Measurements from ENCODE around the gene PPT2.
"Not testable (repeated sequence)": the region's sequence is repeated elsewhere in the genome, so short reads cannot be mapped to it uniquely, and the experiment has no call there.

The PPT2 gene

GRCh38 chr6:32127717-32128592 lies 26.0 kb upstream of the PPT2 start, which contains the start of gene ATF6B:
Gene ATF6B (minus strand): TSS chr6:32128246. CDS start chr6:32128207, 39 bp downstream.
- peak; percentile 100 for DNase-seq

DNA sequence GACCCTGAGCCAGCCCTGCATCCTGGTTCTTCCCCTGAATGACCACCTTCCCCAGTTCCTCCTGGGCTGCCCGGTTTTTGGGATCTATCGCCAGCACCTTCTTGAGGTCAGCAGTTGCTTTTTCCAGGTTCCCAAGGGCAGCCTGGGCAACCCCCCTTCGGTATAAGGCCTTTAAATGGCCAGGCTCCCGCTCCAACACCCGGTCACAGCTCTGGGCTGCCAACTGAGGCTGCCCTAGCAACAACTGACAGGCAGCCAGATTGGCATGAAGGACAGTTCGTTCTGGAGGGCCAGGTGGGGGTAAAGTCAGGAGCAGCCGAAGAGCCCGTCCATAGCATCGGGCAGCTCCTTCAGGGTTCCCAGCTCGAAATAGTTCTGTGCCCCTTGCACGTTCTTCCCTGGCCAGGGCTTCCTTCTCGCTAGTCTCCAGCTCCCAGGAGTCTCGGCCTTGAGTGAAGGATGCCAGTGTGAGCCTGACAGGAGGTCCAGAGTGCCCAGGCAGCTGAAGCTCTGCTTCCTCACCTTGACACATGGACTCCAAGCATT lies 25.1 kb upstream of the PPT2 start:
- DNase-seq, result no peak

DNA sequence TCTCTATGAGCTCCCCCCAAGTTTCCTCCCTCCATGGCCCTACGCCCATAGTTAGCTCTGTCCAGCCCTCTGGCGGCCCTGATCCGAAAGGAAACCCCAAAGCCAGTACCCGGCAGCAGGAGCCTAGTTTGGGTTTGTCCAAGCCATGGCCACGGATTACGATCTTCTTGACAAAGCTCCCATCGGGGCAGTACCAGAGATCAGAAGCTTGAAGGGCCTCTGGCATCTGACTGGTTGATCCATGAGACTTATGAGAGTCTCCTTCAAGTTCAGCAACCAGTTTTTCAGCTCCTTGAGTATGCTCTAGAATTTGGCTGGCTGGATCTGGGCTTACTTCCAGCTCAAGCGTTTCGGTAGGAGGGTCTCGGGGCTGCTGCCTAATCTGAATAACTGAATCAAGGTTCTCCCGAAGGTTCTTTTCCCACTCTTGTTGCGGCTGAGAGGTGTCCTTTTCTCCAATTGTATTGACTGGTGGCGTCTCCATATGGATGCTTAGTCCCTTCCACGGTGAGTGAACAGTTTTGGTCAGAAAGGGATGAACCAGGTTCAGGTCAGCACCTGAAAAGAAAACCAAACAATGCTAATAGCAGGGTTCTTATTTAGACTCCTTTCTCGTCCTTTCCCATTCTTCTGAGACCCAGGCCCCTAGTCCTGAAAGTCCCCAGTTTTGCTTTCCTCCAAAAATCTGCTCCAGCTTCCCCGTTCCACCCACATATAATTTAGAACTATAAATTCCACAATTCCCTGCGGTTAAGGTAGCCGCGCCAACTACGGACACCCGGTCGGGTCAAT lies 24.4 kb upstream of the PPT2 start:
- no peak for DNase-seq

DNA sequence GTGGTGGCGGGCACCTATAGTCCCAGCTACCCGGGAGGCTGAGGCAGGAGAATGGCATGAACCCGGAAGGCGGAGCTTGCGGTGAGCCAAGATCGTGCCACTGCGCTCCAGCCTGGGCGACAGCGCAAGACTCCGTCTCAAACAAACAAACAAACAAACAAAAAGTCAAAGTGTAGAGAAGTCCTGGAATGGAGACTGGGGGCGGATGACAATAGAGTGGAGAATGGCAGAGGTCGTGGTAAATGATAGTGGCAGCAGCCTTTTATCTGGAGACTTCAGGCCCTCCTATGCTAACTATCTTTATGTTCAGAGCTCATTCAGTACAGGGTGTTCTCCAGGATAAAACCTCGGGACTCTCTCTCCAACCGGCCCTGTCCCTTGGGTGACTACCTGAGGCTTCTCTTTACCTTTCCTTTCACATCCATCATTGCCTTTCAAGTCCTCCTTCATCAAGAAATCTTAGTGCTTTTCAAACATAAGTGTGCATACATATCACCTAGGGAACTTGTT lies 22.4 kb upstream of the PPT2 start:
- DNase-seq, result no peak

DNA sequence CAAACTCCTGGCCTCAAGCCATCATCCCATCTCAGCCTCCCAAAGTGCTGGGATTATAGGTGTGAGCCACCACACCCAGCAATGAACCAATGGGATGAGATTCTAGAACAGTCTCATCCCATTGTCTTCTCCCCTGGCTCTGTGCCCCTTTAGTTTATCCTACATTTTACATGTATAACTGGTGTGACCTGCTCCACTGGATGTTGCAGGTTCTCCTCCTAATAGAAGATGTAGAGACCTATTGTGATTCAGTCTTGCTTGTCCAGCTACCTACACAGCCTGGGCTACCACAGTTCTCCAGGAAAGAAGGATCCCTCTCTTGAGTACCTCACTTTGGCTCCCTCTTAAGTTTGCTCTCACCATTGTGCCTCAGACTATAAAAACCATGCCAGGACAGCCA lies 21.8 kb upstream of the PPT2 start:
- DNase-seq, result no peak

GRCh38 chr6:32133786-32134185 lies 20.2 kb upstream of the PPT2 start:
- DNase-seq, result no peak

DNA sequence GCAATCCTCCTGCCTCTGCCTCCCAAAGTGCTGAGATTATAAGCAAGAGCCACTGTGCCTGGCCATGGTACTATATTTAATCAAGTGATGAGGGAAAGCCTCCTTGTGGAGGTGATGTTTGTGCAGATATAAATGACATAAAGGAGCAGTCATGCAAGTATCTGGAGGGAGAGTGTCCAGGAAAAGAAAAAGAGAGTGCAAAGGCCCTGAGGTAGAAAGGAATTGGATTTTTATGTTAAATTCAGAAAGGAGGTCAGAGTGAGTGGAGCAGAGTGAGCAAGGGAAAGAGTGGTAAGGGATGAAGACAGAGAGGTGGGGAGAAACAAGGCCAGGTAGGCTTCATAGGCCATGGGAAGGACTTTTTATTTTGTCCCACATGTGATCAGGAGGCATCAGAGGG lies 16.5 kb upstream of the PPT2 start:
- no peak for DNase-seq

DNA sequence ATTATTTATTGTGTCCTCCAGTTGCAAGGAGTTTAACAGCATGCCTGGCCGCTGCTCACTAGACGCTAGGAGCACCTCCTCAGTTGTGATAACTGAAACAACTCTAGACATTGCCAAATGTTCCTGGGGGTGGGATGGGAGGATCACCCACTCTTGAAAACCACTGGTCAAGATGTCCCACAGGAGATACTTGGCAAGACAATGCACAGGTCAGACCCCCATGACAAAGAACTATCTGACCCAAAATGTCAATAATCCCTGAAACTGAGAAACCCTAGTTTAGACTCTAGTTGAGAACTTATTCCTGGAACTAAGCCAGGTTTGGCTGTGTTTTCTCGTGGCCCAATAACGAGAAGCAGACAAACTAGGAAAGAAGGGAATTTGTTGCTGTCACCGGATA lies 14.4 kb upstream of the PPT2 start:
- DNase-seq, result no peak

- no peak for DNase-seq
Measured at GRCh38 chr6:32140420-32141046, 13.4 kb upstream of the PPT2 start.

DNA sequence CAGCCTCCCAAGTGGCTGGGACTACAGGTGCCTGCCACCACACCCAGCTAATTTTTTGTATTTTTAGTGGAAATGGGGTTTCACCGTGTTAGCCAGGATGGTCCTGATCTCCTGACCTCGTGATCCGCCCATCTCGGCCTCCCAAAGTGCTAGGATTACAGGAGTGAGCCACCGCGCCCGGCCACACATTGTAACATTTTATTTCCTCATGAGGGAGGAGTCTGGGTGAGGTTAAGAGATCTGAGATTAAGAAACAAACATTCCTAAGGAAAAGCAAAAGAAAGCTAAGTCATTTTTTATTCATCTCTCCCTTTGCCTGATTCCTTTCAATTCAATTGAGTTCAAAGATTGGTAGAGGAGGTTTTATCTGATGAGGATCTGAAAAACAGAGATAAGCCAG lies 9.7 kb upstream of the PPT2 start:
- DNase-seq, result not testable (repeated sequence)

DNA sequence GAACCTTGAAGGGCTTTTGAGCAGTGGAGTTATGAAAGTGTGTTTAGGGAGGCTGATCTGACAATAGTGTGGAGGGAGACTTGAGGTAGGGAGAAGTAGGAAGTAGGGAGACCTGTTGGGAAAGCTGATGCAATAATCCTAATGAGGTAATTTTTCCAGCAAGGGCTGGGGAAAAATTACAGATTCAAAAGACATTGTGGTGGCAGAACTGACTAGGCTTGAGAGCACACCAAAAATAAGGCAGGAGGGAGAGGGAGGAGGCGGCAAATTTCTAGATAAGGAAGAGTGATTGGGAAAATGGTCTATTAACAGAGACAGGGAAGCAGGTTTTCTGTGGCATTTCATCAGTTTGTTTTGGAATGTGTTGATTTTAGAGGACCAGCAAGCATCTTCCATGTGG lies 7.7 kb upstream of the PPT2 start:
- no peak for DNase-seq

DNA sequence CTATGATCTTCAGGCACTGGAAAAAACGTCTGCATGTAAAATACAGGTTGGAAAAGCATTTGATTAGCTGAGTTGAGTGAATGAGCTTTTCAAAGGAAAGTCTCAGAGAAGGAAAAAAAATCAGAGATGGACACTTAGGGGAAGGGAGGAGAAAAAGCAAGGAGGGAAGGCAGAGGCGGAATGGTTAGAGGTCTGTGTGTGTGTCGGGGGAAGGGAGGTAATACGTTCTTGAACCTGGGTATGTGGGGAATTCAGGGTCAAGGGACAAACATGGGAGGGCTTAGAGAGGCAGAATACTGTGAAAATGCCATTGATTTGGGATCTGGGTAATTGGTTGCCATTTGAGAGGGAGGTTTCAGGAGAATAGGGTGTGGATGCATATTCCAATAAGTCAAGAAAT lies 7.3 kb upstream of the PPT2 start:
- no peak for DNase-seq

GRCh38 chr6:32147401-32148132 lies 6.4 kb upstream of the PPT2 start:
- peak in 1 of 2 donors; percentile 7 for DNase-seq

GRCh38 chr6:32148289-32149091 lies 5.5 kb upstream of the PPT2 start:
- peak; percentile 84 to 88 for DNase-seq

- no peak for DNase-seq
Measured at GRCh38 chr6:32149092-32149755, 4.7 kb upstream of the PPT2 start.

DNA sequence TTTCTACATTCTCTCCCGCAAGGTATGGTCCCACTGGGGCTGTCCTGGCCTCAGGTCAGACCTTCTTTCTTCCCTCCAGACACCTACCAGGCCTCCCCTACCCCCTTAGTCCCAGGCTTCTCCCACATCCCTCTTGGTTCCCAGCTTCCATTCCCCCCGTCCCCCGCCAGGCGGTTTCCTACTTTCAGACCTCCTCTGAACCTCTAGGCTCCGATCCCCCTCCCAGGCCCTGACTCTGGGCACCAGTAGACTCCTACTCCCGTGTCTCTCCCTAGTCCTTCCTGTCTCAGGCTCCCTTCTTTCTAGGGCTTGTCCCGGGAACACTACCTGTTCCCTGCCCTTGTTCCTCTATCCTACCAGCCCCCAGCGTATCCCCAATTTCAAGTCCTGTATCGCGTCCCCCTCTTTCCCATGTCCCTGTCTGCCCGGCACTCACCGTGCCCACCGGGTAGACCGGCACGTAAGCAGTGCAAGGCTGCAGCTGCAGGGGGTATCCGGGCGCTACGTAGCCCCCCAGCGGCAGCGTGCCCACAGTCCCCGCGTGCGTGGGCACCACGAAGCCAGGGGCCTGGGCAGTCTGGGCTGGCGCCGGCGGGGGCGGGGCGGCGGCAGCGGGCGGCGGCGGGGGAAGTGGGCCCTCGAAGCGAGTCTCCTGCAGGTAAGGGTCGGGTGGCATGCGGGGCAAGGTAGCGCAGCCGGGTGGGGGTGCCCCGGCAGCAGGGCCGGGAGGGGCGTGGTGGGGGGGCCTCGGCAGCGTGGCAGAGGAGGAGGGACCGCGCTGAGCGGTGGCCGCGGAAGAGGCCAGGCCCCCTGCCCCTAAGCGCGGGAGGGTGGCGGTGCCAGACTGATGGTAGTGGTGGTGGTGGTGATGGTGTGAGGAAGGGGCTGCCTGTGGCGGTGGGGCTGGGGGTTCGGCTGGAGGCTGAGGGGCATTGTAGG lies 3.7 kb upstream of the PPT2 start:
- DNase-seq, result no peak

DNA sequence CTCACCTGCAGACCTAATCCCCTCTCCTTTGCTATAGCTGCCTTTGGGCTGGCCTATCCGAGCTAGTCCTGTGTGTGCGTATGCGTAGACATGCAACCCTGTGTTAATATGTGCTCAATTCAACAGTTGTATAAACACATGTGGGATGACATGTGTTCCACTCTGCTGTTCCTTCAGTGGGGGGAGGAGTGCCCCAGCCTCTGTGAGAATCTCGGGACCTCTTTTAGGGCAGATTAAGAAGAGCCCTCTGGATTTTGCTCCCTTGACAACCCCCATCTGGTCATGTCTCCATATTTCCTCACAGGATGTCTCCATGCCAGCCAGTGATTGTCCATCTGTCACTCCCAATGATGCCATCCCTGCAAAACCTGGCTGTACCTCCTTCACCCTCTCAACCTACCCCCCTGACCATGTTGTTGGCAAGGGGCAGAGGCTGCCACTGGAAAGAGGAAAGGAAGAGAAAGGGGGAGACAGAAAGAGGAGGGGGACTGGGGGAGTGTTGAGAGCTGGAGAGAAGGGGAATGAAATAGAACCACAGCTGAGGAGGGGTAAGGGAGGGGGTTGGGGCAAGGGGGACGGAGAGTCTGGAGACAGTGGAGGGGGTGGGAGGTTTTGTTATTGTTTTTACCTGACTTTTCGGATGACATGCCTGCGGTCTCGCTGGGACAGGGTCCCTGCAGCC lies 2.6 kb upstream of the PPT2 start:
- DNase-seq, result no peak

DNA sequence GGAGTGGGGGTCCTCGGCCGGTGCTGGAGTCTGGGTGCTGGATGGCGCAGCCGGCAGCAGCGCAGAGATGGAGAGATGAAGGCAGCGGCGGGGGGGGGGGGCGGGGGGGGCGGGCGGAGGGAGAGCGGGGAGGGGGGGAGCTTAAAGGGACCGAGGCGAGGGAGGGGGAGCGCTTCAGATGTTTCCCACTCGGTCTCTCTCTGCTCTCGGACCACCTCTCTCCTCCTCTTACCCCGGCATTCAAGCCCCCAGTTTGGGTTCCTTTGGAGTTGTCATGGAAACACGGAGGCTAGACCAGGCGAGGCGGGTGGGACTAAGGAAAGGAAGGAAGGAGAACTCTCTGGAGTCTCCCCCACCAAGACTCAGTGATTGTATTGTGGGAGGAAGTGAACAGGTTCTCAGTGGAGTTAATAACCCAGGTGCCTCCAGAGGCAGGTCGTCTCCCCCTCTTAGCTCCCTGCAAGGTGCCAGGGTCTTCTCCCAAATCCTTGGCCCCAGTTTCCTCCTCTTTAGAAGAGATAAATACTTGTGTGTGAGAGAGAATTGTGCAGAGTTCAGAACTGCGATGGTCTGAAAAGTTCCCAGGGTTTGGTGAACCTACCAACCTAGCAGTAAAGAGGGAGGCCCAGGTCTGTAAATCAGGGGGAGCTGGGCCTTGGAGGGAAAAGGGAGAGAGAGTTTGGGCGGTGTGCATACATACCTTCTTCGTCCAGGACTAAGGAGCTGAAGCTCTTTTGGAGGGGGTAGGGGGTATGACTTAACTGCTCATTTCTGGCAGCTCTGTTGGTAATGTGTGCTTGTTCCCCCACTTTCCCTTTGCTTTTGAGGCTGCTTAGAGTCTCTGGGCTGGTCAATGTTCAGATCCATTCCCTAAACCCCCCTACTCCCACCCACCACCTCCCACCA lies 1.8 kb upstream of the PPT2 start, which contains the start of gene PRRT1:
TSS of gene PRRT1 (minus strand) at position 77 of the 906 bp plus-strand sequence. CDS start 112 bp downstream, outside the sequence.
- no peak for DNase-seq

All from inflammatory macrophage (primary cell).